ENCODE results near the gene SPRR2B. TPM values are rescaled to one million over a fixed set of nuclear protein-coding genes. Genes with fewer than 3 reads are reported as not detected.
"Not testable (repeated sequence)": the region's sequence is repeated elsewhere in the genome, so short reads cannot be mapped to it uniquely, and the experiment has no call there.

The SPRR2B gene
- total and polyA plus RNA-seq, 2 of the 4 experiments (the other 2 are of a cell fraction), result not detected

DNA sequence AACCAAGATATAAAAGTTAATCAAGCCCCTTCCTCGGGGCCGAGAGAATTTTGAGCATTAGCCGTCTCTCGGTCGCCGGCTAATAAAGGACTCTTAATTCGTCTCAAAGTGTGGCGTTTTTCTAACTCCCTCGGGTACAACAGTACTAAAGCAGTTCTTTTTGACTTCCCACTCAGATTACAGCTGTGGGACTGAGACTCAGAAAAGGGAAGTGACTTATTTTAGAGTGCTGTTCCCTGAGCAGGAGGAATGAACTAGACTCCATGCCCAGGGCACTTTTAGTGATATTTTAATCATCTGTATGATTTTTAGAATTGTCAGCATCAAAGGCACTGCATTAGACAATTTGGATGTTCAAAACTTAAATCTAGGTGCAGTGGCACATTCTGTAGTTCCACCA, 49.1 kb downstream of the SPRR2B start:
- H2BK15ac ChIP-seq (ENCODE audit: low read depth, low read length); DNase-seq; H4K8ac ChIP-seq (ENCODE audit: low read depth in 2 of 2, low read length in 2 of 2); ATAC-seq (ENCODE audit: low read depth); H3K27me3 ChIP-seq (ENCODE audit: control insufficient read depth, insufficient read depth, low read length); H3K23ac ChIP-seq (ENCODE audit: low read depth, low read length); H2AK5ac ChIP-seq (ENCODE audit: low read depth, low read length); H3K4ac ChIP-seq (ENCODE audit: low read depth, low read length); H2AK9ac ChIP-seq (replicated peaks; ENCODE audit: low read depth, low read length, poor library complexity); H3K4me2 ChIP-seq (ENCODE audit: low read depth, low read length); in situ Hi-C loops (cut with MboI; ENCODE audit: low sequenced_read_pairs); BruUV-seq (replicated peaks); H3K36me3 ChIP-seq (ENCODE audit: control insufficient read depth, insufficient read depth, low read length); H3K9ac ChIP-seq (ENCODE audit: low read depth, low read length); H2BK120ac ChIP-seq (ENCODE audit: low read depth, low read length); H3K9me1 ChIP-seq (ENCODE audit: insufficient read depth, low read length); intact Hi-C loops (cut with micrococcal nuclease); H3K27ac ChIP-seq (ENCODE audit: insufficient read depth, low read length); H3K14ac ChIP-seq (replicated peaks; ENCODE audit: low read depth, low read length); H4K20me1 ChIP-seq (ENCODE audit: insufficient read depth, low read length); dilution Hi-C loops (cut with HindIII; ENCODE audit: low sequenced_read_pairs, unreplicated experiment); H3K4me1 ChIP-seq (ENCODE audit: control insufficient read depth, insufficient read depth, low read length); H2BK5ac ChIP-seq (ENCODE audit: low read depth, low read length, poor library complexity, severe bottlenecking); H4K5ac ChIP-seq (ENCODE audit: low read depth, low read length); H4K91ac ChIP-seq (ENCODE audit: insufficient read depth, low read depth, low read length); H3K56ac ChIP-seq (ENCODE audit: extremely low read depth, insufficient read depth, low read length); CTCF ChIA-PET; H3K18ac ChIP-seq (ENCODE audit: low read depth, low read length); H2BK20ac ChIP-seq (ENCODE audit: low read depth, low read length); H3K4me3 ChIP-seq (ENCODE audit: insufficient read depth, low read depth, low read length); POLR2A ChIA-PET (ENCODE audit: unreplicated experiment); H3K9me3 ChIP-seq (ENCODE audit: control insufficient read depth, insufficient read depth, low read length); H2AFZ ChIP-seq (replicated peaks; ENCODE audit: low read length, poor library complexity); H3K79me1 ChIP-seq (ENCODE audit: low read depth in 1 of 2, low read length in 2 of 2): not testable (repeated sequence)
- WGBS, 2 experiments (ENCODE audit: extremely low coverage in 2 of 2, insufficient read length in 1 of 2), result 0% methylated on average over 2 of the region's 9 CpGs; no CpG with 5 or more reads in 1 of the 2 experiments

GRCh38 chr1:153021829-153022228, 49.6 kb downstream of the SPRR2B start:
- dilution Hi-C loops (cut with HindIII; ENCODE audit: low sequenced_read_pairs, unreplicated experiment); H3K9me3 ChIP-seq (ENCODE audit: control insufficient read depth, insufficient read depth, low read length); H3K4me3 ChIP-seq (ENCODE audit: insufficient read depth, low read depth, low read length); POLR2A ChIA-PET (ENCODE audit: unreplicated experiment); H2AFZ ChIP-seq (replicated peaks; ENCODE audit: low read length, poor library complexity); H4K5ac ChIP-seq (ENCODE audit: low read depth, low read length); ATAC-seq (ENCODE audit: low read depth); H2AK9ac ChIP-seq (replicated peaks; ENCODE audit: low read depth, low read length, poor library complexity); H2BK15ac ChIP-seq (ENCODE audit: low read depth, low read length); H3K4me1 ChIP-seq (ENCODE audit: control insufficient read depth, insufficient read depth, low read length); H3K27ac ChIP-seq (ENCODE audit: insufficient read depth, low read length); intact Hi-C loops (cut with micrococcal nuclease); H2BK5ac ChIP-seq (ENCODE audit: low read depth, low read length, poor library complexity, severe bottlenecking); H2BK120ac ChIP-seq (ENCODE audit: low read depth, low read length); H4K91ac ChIP-seq (ENCODE audit: insufficient read depth, low read depth, low read length); BruUV-seq (replicated peaks); CTCF ChIA-PET; H3K23ac ChIP-seq (ENCODE audit: low read depth, low read length); H3K14ac ChIP-seq (replicated peaks; ENCODE audit: low read depth, low read length); DNase-seq; H3K4me2 ChIP-seq (ENCODE audit: low read depth, low read length); H3K18ac ChIP-seq (ENCODE audit: low read depth, low read length); H4K8ac ChIP-seq (ENCODE audit: low read depth in 2 of 2, low read length in 2 of 2); H3K4ac ChIP-seq (ENCODE audit: low read depth, low read length); H3K56ac ChIP-seq (ENCODE audit: extremely low read depth, insufficient read depth, low read length); H3K27me3 ChIP-seq (ENCODE audit: control insufficient read depth, insufficient read depth, low read length); H4K20me1 ChIP-seq (ENCODE audit: insufficient read depth, low read length); H2BK20ac ChIP-seq (ENCODE audit: low read depth, low read length); H3K79me1 ChIP-seq (ENCODE audit: low read depth in 1 of 2, low read length in 2 of 2); H3K9ac ChIP-seq (ENCODE audit: low read depth, low read length); H3K9me1 ChIP-seq (ENCODE audit: insufficient read depth, low read length); H2AK5ac ChIP-seq (ENCODE audit: low read depth, low read length); H3K36me3 ChIP-seq (ENCODE audit: control insufficient read depth, insufficient read depth, low read length); in situ Hi-C loops (cut with MboI; ENCODE audit: low sequenced_read_pairs): not testable (repeated sequence)
- WGBS, 2 experiments (ENCODE audit: extremely low coverage in 2 of 2, insufficient read length in 1 of 2), result no CpG with 5 or more reads among the region's 2 CpGs

Data from IMR-90 (cell line).